Progenitor cell of endocrine pancreas (in vitro differentiated cells): Measurements from ENCODE around the gene TMEM63B. TPM values are rescaled to one million over a fixed set of nuclear protein-coding genes. Genes with fewer than 3 reads are reported as not detected.
A peak's percentile ranks its signal among the peaks of the same experiment; 100 is the strongest.
"Not testable (repeated sequence)": the region's sequence is repeated elsewhere in the genome, so short reads cannot be mapped to it uniquely, and the experiment has no call there.

Experiments
- DNase-seq: peaks from one replicate; pipeline ENCODE4 v3.0.0; 2021; ENCODE audit warnings: low spot score; ENCODE audit not compliant: unreplicated experiment
- H3K27ac Mint-ChIP-seq: 2 replicates; pipeline ENCODE4 v1.8.0; 2021; ENCODE audit warnings: mild to moderate bottlenecking, moderate library complexity, mixed read lengths
- H3K27me3 Mint-ChIP-seq: 2 replicates; pipeline ENCODE4 v1.8.0; 2021; ENCODE audit warnings: mixed read lengths
- H3K36me3 Mint-ChIP-seq: 2 replicates; pipeline ENCODE4 v1.8.0; 2022; ENCODE audit warnings: mixed read lengths; ENCODE audit not compliant: insufficient read depth
- H3K4me1 Mint-ChIP-seq: 2 replicates; pipeline ENCODE4 v1.8.0; 2021; ENCODE audit warnings: low read depth, mixed read lengths
- H3K4me3 Mint-ChIP-seq: 2 replicates; pipeline ENCODE4 v1.8.0; 2021; ENCODE audit warnings: low read depth, mild to moderate bottlenecking, moderate library complexity, mixed read lengths
- H3K9me3 Mint-ChIP-seq: 2 replicates; pipeline ENCODE4 v1.8.0; 2021; ENCODE audit warnings: low read depth, mixed read lengths
- total RNA-seq: library from RNA; stranded (reverse); gene quantifications from 2 replicates; pipeline ENCODE4 v1.2.1, GENCODE V29; 2021
- TF ChIP-seq, protein P1 (sequence below): fragments of 200-600 bp; sonication (generic); IDR thresholded peaks from one replicate; pipeline ENCODE4 v1.5.0; 2021; ENCODE audit warnings: antibody characterized with exemption, mild to moderate bottlenecking; ENCODE audit not compliant: unreplicated experiment

Gene TMEM63B
- total RNA-seq, 1 donor from 2014 or later, result 72.3 TPM

DNA sequence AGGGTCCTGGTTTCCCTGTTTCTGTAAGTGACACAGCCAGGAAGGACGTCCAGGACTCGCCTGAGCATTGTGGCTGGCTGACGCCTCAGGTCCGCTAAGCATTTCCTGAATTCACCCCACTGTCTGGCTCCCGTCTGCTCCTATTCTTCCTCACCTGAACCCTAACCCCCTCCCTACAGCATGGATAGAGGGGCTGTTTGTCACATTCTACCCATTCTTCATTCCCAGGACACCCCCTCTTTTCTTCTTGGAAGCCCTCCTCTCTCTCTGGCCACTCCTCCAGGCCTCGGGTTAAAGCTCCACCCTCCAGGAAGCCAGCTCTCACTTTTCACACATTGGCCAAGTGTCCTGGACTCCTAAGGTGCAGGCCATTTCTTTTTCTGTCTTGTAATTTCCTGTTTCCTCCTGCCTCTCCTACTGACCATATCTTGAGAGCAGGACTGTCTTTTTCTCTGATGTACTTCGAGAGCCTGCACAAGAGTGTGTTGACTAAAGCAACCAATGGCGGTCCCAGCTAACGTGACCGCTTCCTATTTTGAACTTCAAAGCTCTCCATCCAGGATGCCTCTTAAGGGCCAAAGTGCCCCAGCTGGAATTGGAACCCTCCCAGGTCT is 65.2 kb downstream of the TMEM63B start:
- Mint-ChIP-seq H3K27me3 (peaks cover 6% of the 10 kb centered on the region), H3K27ac (peak overlapping the region; percentile 43), H3K4me1 (peaks cover 5% of the 10 kb centered on the region), H3K9me3 (no peaks in the 10 kb centered on the region), H3K4me3 (peak overlapping the region; percentile 45), H3K36me3 (no peaks in the 10 kb centered on the region)
- DNase-seq, result no peak
- TF ChIP-seq, protein P1, sequence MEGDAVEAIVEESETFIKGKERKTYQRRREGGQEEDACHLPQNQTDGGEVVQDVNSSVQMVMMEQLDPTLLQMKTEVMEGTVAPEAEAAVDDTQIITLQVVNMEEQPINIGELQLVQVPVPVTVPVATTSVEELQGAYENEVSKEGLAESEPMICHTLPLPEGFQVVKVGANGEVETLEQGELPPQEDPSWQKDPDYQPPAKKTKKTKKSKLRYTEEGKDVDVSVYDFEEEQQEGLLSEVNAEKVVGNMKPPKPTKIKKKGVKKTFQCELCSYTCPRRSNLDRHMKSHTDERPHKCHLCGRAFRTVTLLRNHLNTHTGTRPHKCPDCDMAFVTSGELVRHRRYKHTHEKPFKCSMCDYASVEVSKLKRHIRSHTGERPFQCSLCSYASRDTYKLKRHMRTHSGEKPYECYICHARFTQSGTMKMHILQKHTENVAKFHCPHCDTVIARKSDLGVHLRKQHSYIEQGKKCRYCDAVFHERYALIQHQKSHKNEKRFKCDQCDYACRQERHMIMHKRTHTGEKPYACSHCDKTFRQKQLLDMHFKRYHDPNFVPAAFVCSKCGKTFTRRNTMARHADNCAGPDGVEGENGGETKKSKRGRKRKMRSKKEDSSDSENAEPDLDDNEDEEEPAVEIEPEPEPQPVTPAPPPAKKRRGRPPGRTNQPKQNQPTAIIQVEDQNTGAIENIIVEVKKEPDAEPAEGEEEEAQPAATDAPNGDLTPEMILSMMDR, result no peak

DNA sequence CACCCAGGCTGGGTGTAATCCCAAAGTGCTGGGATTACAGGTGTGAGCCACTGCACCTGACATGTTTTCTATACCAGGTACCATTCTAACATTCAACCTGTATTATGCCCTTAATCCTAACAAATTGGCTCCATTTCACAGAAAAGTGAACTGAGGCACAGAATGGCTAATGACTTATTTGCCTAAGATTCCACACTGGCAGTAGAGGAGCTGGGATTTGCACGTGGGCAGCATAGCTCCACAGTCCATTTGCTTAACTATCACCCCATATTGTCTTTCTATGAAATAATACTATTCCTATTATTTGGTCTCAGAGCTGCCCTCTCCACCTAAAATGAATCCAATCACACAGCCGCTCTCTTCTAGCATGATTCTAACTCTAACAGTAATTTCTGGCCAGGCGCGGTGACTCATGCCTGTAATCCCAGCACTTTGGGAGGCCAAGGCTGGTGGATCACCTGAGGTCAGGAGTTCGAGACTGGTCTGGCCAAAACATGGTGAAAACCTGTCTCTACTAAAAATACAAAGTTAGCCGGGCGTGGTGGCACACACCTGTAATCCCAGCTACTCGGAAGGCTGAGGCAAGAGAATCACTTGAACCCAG is 66.1 kb downstream of the TMEM63B start:
- Mint-ChIP-seq H3K4me3 (no peak overlapping the region), H3K4me1 (peaks cover 5% of the 10 kb centered on the region), H3K36me3 (no peaks in the 10 kb centered on the region), H3K9me3 (no peaks in the 10 kb centered on the region), H3K27me3 (peaks cover 6% of the 10 kb centered on the region), H3K27ac (no peak overlapping the region)
- TF ChIP-seq, protein P1, result no peak
- DNase-seq, result no peak

DNA sequence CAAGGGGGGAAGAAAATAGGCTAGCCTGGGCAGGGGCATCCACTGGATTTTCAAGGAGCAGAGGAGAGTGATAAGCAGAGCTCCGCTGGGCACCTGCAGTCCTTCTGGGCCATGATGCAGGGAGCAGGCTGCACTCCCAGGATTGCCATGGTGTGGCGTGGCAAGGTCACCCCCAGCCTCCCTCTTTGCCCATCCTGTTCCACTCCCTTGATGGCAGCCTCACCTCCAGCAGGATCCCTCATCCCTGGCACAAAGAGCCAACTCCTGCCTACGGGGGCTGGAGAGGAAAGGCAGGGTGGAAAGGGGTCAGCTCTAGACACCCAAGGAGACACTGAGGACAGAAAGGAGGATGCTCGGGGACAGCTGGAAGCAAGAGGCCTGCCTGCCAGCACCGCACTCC is 67.0 kb downstream of the TMEM63B start:
- peaks cover 6% of the 10 kb centered on the region for H3K27me3 Mint-ChIP-seq
- DNase-seq, result no peak
- peaks cover 5% of the 10 kb centered on the region for H3K4me1 Mint-ChIP-seq
- no peaks in the 10 kb centered on the region for H3K36me3 Mint-ChIP-seq
- no peaks in the 10 kb centered on the region for H3K9me3 Mint-ChIP-seq
- no peak overlapping the region for H3K27ac Mint-ChIP-seq
- H3K4me3 Mint-ChIP-seq, result no peak overlapping the region
- TF ChIP-seq, protein P1, result no peak

DNA sequence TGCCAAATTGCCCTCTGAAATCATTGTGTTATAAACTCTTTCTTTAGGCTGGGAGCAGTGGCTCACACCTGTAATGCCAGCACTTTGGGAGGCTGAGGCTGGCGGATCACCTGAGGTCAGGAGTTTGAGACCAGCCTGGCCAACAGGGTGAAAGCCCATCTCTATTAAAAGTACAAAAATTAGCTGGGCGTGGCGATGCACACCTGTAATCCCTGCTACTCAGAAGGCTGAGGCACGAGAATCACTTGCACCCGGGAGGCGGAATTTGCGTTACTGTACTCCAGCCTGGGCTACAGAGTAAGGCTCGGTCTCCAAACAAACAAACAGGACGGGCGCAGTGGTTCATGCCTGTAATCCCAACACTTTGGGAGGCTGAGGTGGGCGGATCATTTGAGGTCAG is 69.0 kb downstream of the TMEM63B start:
- H3K27me3 Mint-ChIP-seq, H3K9me3 Mint-ChIP-seq, H3K4me3 Mint-ChIP-seq, H3K4me1 Mint-ChIP-seq, H3K27ac Mint-ChIP-seq, DNase-seq, H3K36me3 Mint-ChIP-seq: not testable (repeated sequence)

GRCh38 chr6:44198684-44199083 is 71.3 kb downstream of the TMEM63B start:
- Mint-ChIP-seq H3K27ac (no peak overlapping the region), H3K36me3 (no peaks in the 10 kb centered on the region), H3K9me3 (no peaks in the 10 kb centered on the region), H3K4me3 (no peak overlapping the region), H3K4me1 (peaks cover 5% of the 10 kb centered on the region), H3K27me3 (peaks cover 6% of the 10 kb centered on the region)
- DNase-seq, result no peak
- TF ChIP-seq, protein P1, result no peak

GRCh38 chr6:44199883-44200282 is 72.5 kb downstream of the TMEM63B start:
- TF ChIP-seq, protein P1, result no peak
- H3K4me3 Mint-ChIP-seq, result no peak overlapping the region

More at GRCh38 chr6:44199883-44200282, 72.5 kb downstream of the TMEM63B start:
- Mint-ChIP-seq H3K27me3 (peaks cover 8% of the 10 kb centered on the region), H3K36me3 (no peaks in the 10 kb centered on the region), H3K9me3 (no peaks in the 10 kb centered on the region), H3K4me1 (peaks cover 8% of the 10 kb centered on the region), H3K27ac (no peak overlapping the region)
- no peak for DNase-seq
